Lower leg skin (tissue), 3 donors: ENCODE measurements around the gene SLC44A4.

Source experiments
- CTCF ChIP-seq, 3 donors: fragments of 450-650 bp; IDR thresholded peaks; one replicate each; pipeline ENCODE4 v1.5.1; 2016; ENCODE audit warnings: antibody characterized with exemption in 3 of 3, mild to moderate bottlenecking in 3 of 3, moderate library complexity in 2 of 3
- POLR2A ChIP-seq, 2 donors: fragments of 450-650 bp; IDR thresholded peaks; one replicate each; pipeline ENCODE4 v1.6.1; 2016 to 2017; ENCODE audit warnings: antibody characterized with exemption in 2 of 2, mild to moderate bottlenecking in 1 of 2, moderate library complexity in 1 of 2

GRCh38 chr6:31922942-31923341 lies 44.1 kb upstream of the SLC44A4 start:
- no peak for TF ChIP-seq CTCF (IDR thresholded peaks at IDR 0.05)
- no peak for TF ChIP-seq POLR2A (IDR thresholded peaks at IDR 0.05)
